H1 (cell line): ENCODE measurements around the gene MYL6B. TPM values are rescaled to one million over a fixed set of nuclear protein-coding genes. Genes with fewer than 3 reads are reported as not detected.

Experiments
- CTCF ChIA-PET: fragments of 300-600 bp; sonication (Branson Sonifier 250); formaldehyde crosslinking; loops from one replicate; lab custom pipeline; 2021; ENCODE audit not compliant: partially characterized antibody; lab: Charles Lee
- POLR2A ChIA-PET: fragments of 300-600 bp; sonication (Branson Sonifier 250); formaldehyde crosslinking; loops from one replicate; lab custom pipeline; 2021; ENCODE audit warnings: inconsistent platforms; ENCODE audit not compliant: partially characterized antibody; lab: Charles Lee
- DNase-seq, 2 experiments: peaks; one replicate each; pipeline versions ENCODE4 v3.0.0 to v3.0.0-alpha.2; 2010 to 2022; ENCODE audit warnings: low spot score in 2 of 2, low read depth in 1 of 2, mixed read lengths in 1 of 2
- FAIRE-seq: peaks from 2 replicates; lab custom pipeline; 2011; peaks lifted over from hg19 to GRCh38; lab: Jason Lieb, UNC
- H2AFZ ChIP-seq: 2 replicates; pipeline ENCODE4 v1.8.1; 2012; ENCODE audit warnings: low read length, inconsistent platforms
- H2AK5ac ChIP-seq: 2 replicates; pipeline ENCODE4 v1.6.1; 2013; ENCODE audit warnings: low read depth, low read length
- H2BK120ac ChIP-seq: replicated peaks from 2 replicates; pipeline ENCODE3; 2013; ENCODE audit warnings: low read depth, low read length, inconsistent platforms
- H2BK12ac ChIP-seq: 2 replicates; pipeline ENCODE4 v1.6.1; 2013; ENCODE audit warnings: low read depth, low read length
- H2BK15ac ChIP-seq: 2 replicates; pipeline ENCODE4 v1.6.1; 2013; ENCODE audit warnings: low read length
- H2BK20ac ChIP-seq: 2 replicates; pipeline ENCODE4 v1.6.1; 2013; ENCODE audit warnings: low read length
- H2BK5ac ChIP-seq: 2 replicates; pipeline ENCODE4 v1.6.1; 2013; ENCODE audit warnings: low read depth, low read length
- H3K14ac ChIP-seq: 2 replicates; pipeline ENCODE4 v1.6.1; 2013; ENCODE audit warnings: inconsistent platforms; ENCODE audit not compliant: insufficient read length
- H3K18ac ChIP-seq: 2 replicates; pipeline ENCODE4 v1.6.1; 2013; ENCODE audit warnings: low read length; ENCODE audit errors: extremely low read depth
- H3K23ac ChIP-seq: 2 replicates; pipeline ENCODE4 v1.6.1; 2013; ENCODE audit warnings: inconsistent platforms; ENCODE audit not compliant: insufficient read length
- H3K23me2 ChIP-seq: 2 replicates; pipeline ENCODE4 v1.6.1; 2013; ENCODE audit warnings: low read depth, low read length
- H3K27ac ChIP-seq: 2 replicates; pipeline ENCODE4 v1.6.1; 2011; ENCODE audit warnings: low read depth, low read length, inconsistent platforms
- H3K27me3 ChIP-seq, 4 experiments: replicated peaks in 1 of 4; 1 replicate in 1 of 4; 2 replicates in 3 of 4; pipeline versions ENCODE4 v1.6.1 to v1.8.1; 2011 to 2013; ENCODE audit warnings: low read length in 3 of 4, mild to moderate bottlenecking in 3 of 4, inconsistent platforms in 2 of 4, mixed read lengths in 2 of 4, moderate library complexity in 1 of 4; ENCODE audit not compliant: control insufficient read depth in 3 of 4, insufficient read depth in 3 of 4; ENCODE audit errors: extremely low read depth in 1 of 4
- H3K36me3 ChIP-seq, 4 experiments: 2 replicates each; pipeline versions ENCODE4 v1.6.1 to v1.8.1; 2011 to 2013; ENCODE audit warnings: mild to moderate bottlenecking in 4 of 4, low read length in 3 of 4, moderate library complexity in 2 of 4, control low read depth in 1 of 4, inconsistent platforms in 1 of 4; ENCODE audit not compliant: insufficient read depth in 4 of 4, control insufficient read depth in 2 of 4
- H3K4ac ChIP-seq: replicated peaks from 2 replicates; pipeline ENCODE3; 2013; ENCODE audit warnings: low read length, low read depth, mixed read lengths, inconsistent platforms; ENCODE audit not compliant: insufficient read length
- H3K4me1 ChIP-seq, 4 experiments: replicated peaks in 1 of 4; 1 replicate in 1 of 4; 2 replicates in 3 of 4; pipeline versions ENCODE4 v1.6.1 to v1.8.1; 2011 to 2013; ENCODE audit warnings: low read length in 3 of 4, inconsistent platforms in 2 of 4, mixed read lengths in 1 of 4; ENCODE audit not compliant: insufficient read depth in 4 of 4, control insufficient read depth in 3 of 4
- H3K4me2 ChIP-seq, 2 experiments: 2 replicates each; pipeline versions ENCODE4 v1.6.1 to v1.8.1; 2011 to 2013; ENCODE audit warnings: low read depth in 2 of 2, low read length in 2 of 2, control low read depth in 1 of 2, inconsistent platforms in 1 of 2, mild to moderate bottlenecking in 1 of 2; ENCODE audit not compliant: insufficient read depth in 1 of 2
- H3K4me3 ChIP-seq, 4 experiments: fragments of 200-600, 300-600 bp in 1 of 4; sonication (generic), shearing (Covaris generic), sonication (Bioruptor Twin) in 1 of 4; 2 replicates each; pipeline versions ENCODE4 v1.5.1 to v1.8.1; 2011 to 2016; ENCODE audit warnings: low read length in 4 of 4, low read depth in 3 of 4, control low read depth in 2 of 4, inconsistent platforms in 2 of 4, mild to moderate bottlenecking in 2 of 4, mixed read lengths in 1 of 4, moderate library complexity in 1 of 4; ENCODE audit not compliant: insufficient read depth in 2 of 4; ENCODE audit errors: extremely low read depth in 1 of 4
- H3K56ac ChIP-seq: replicated peaks from 2 replicates; pipeline ENCODE3; 2013; ENCODE audit warnings: low read depth, mild to moderate bottlenecking, mixed read lengths, low read length, inconsistent platforms; ENCODE audit not compliant: insufficient read length
- H3K79me1 ChIP-seq: 2 replicates; pipeline ENCODE4 v1.6.1; 2013; ENCODE audit warnings: low read depth, low read length, control low read depth
- H3K79me2 ChIP-seq, 2 experiments: 2 replicates each; pipeline versions ENCODE4 v1.6.1 to v1.8.1; 2012 to 2013; ENCODE audit warnings: low read length in 2 of 2, mild to moderate bottlenecking in 2 of 2, inconsistent platforms in 1 of 2; ENCODE audit not compliant: insufficient read depth in 2 of 2, control insufficient read depth in 1 of 2
- H3K9ac ChIP-seq, 4 experiments: replicated peaks in 1 of 4; 1 replicate in 1 of 4; 2 replicates in 3 of 4; pipeline versions ENCODE4 v1.6.1 to v1.8.1; 2011 to 2013; ENCODE audit warnings: low read depth in 3 of 4, low read length in 3 of 4, control low read depth in 2 of 4, mild to moderate bottlenecking in 2 of 4, moderate library complexity in 2 of 4, inconsistent platforms in 1 of 4; ENCODE audit errors: extremely low read depth in 1 of 4
- H3K9me3 ChIP-seq, 2 experiments: 2 replicates each; pipeline versions ENCODE4 v1.6.1 to v1.8.1; 2012 to 2013; ENCODE audit warnings: mild to moderate bottlenecking in 2 of 2, moderate library complexity in 2 of 2, control low read depth in 1 of 2, inconsistent platforms in 1 of 2, low read depth in 1 of 2, low read length in 1 of 2, mixed read lengths in 1 of 2; ENCODE audit not compliant: insufficient read depth in 2 of 2
- H4K20me1 ChIP-seq, 2 experiments: replicated peaks in 1 of 2; 2 replicates each; pipeline versions ENCODE3 to v1.8.1; 2011 to 2013; ENCODE audit warnings: inconsistent platforms in 2 of 2, low read length in 2 of 2, mild to moderate bottlenecking in 1 of 2; ENCODE audit not compliant: insufficient read depth in 2 of 2, control insufficient read depth in 1 of 2
- H4K5ac ChIP-seq: 2 replicates; pipeline ENCODE4 v1.6.1; 2013; ENCODE audit warnings: low read length, low read depth, mixed read lengths, inconsistent platforms; ENCODE audit not compliant: insufficient read length
- H4K8ac ChIP-seq: 2 replicates; pipeline ENCODE4 v1.8.0; 2013; ENCODE audit warnings: mild to moderate bottlenecking, moderate library complexity, low read length, inconsistent platforms; ENCODE audit not compliant: insufficient read depth; ENCODE audit errors: extremely low read depth
- H4K91ac ChIP-seq: replicated peaks from 2 replicates; pipeline ENCODE3; 2013; ENCODE audit warnings: low read length, mixed read lengths, inconsistent platforms; ENCODE audit not compliant: insufficient read length
- ASH2L ChIP-seq: fragments of 200-600, 300-600 bp; sonication (generic); IDR thresholded peaks from one replicate; pipeline ENCODE4 v1.7.1; 2017; ENCODE audit warnings: low read length
- CHD2 ChIP-seq: IDR thresholded peaks from 2 replicates; pipeline ENCODE4 v1.6.1; 2012; ENCODE audit warnings: low read length, improper control_type of control experiment
- CREB1 ChIP-seq: IDR thresholded peaks from 2 replicates; pipeline ENCODE4 v1.6.1; 2012; ENCODE audit warnings: inconsistent platforms
- HDAC2 ChIP-seq, 2 experiments: fragments of 300-600 bp in 1 of 2; sonication (generic) in 1 of 2; IDR thresholded peaks; 2 replicates each; pipeline ENCODE4 v1.6.1; 2011 to 2012; ENCODE audit warnings: low read depth in 2 of 2, low read length in 2 of 2, mild to moderate bottlenecking in 2 of 2, moderate library complexity in 2 of 2, borderline replicate concordance in 1 of 2, inconsistent platforms in 1 of 2
- JUND ChIP-seq: IDR thresholded peaks from 2 replicates; pipeline ENCODE4 v1.6.1; 2011; ENCODE audit warnings: mild to moderate bottlenecking, improper control_type of control experiment, low read length
- KDM4A ChIP-seq: IDR thresholded peaks from one replicate; pipeline ENCODE4 v1.7.1; 2012; ENCODE audit warnings: low read depth, mild to moderate bottlenecking, moderate library complexity, low read length, inconsistent platforms; ENCODE audit not compliant: severe bottlenecking
- MAX ChIP-seq: IDR thresholded peaks from 2 replicates; pipeline ENCODE4 v1.6.1; 2012; ENCODE audit warnings: inconsistent platforms
- PHF8 ChIP-seq: fragments of 200-600 bp; sonication (generic); conservative IDR thresholded peaks from 2 replicates; pipeline ENCODE4 v1.7.1; 2012; ENCODE audit warnings: low read depth, mild to moderate bottlenecking, inconsistent platforms, low read length, moderate library complexity
- POLR2A ChIP-seq, 2 experiments: IDR thresholded peaks; 1 replicate in 1 of 2; 2 replicates in 1 of 2; pipeline ENCODE4 v1.6.1; 2011; ENCODE audit warnings: low read depth in 2 of 2, low read length in 2 of 2, mild to moderate bottlenecking in 2 of 2; ENCODE audit errors: control extremely low read depth in 1 of 2
- SIN3A ChIP-seq, 2 experiments: IDR thresholded peaks in 1 of 2; conservative IDR thresholded peaks in 1 of 2; 2 replicates each; pipeline ENCODE4 v1.6.1; 2011 to 2012; ENCODE audit warnings: low read length in 2 of 2, improper control_type of control experiment in 1 of 2, low read depth in 1 of 2, mild to moderate bottlenecking in 1 of 2
- SP1 ChIP-seq: IDR thresholded peaks from 2 replicates; pipeline ENCODE4 v1.6.1; 2011; ENCODE audit warnings: low read depth, low read length
- YY1 ChIP-seq: IDR thresholded peaks from 2 replicates; pipeline ENCODE4 v1.6.1; 2011; ENCODE audit warnings: low read depth, mild to moderate bottlenecking, low read length
- WGBS, 2 experiments: shearing (Covaris generic) in 1 of 2; methylation state at CpG; one replicate each; pipeline versions ENCODE4 v1.1.6 to v1.1.7; 2013 to 2015; ENCODE audit warnings: low lambda C conversion rate in 2 of 2, mixed read lengths in 2 of 2, inconsistent platforms in 1 of 2, low coverage in 1 of 2, missing lambda C conversion rate in 1 of 2; ENCODE audit not compliant: insufficient replicate concordance in 2 of 2, insufficient coverage in 1 of 2, insufficient read length in 1 of 2; ENCODE audit errors: extremely low coverage in 1 of 2, missing lambda C conversion rate in 1 of 2; 5-methylcytosine and 5-hydroxymethylcytosine counted together
- polyA plus RNA-seq, 7 experiments: library from polyadenylated mRNA; depleted of rRNA in 3 of 7; stranded (reverse) in 5 of 7; unstranded in 2 of 7; fragments of >200 nt in 5 of 7; fragments of 200-250 nt in 2 of 7; gene quantifications; 1 replicate in 5 of 7; 2 replicates in 1 of 7; 4 replicates in 1 of 7; pipeline versions ENCODE4 v1.2.1 to v1.2.3, GENCODE V29; 2011 to 2013; ENCODE audit warnings: missing spikeins in 2 of 7, mixed read lengths in 2 of 7
- total RNA-seq: library from RNA; stranded (reverse); fragmentation: NEBNext Ultra II Directional; extraction: Animal tissue kit (Norgen Biotek cat#: 25700); gene quantifications from 2 replicates; pipeline ENCODE4 v1.2.1, GENCODE V29; 2021

The MYL6B gene
- total and polyA plus RNA-seq, 2 of the 8 experiments (the other 6 are each of a cell fraction or from before 2014, with no cell fraction given): 163 to 202 TPM

- Histone ChIP-seq H2BK5ac (peak overlapping the region; percentile 87), H3K79me1 (peaks cover 3% of the 10 kb centered on the region; the same call in 1 of the 2 replicates), H4K5ac (peak overlapping the region; percentile 4), H3K56ac (peak overlapping the region; percentile 27), H3K79me2 (peaks cover 14 to 31% of the 10 kb centered on the region in 2 experiments), H3K14ac (peak overlapping the region; percentile 6), H2BK15ac (no peak overlapping the region), H2BK12ac (no peak overlapping the region), H3K9me3 (no peaks in the 10 kb centered on the region), H2AFZ (no peak overlapping the region), H3K4me2 (peak overlapping the region; percentile 81 to 96), H3K23ac (no peak overlapping the region), H3K4me3 (peak overlapping the region; percentile 82 to 95 (median 90)), H2BK120ac (no peak overlapping the region), H2BK20ac (no peak overlapping the region), H3K23me2 (peaks cover 11% of the 10 kb centered on the region), H4K91ac (peak overlapping the region; percentile 62), H3K4me1 (peaks cover 2 to 8% (median 4%) of the 10 kb centered on the region in 4 experiments; a peak in 3 of 7 replicates), H2AK5ac (no peak overlapping the region), H4K20me1 (peaks cover 0 to 4% of the 10 kb centered on the region in 2 experiments), H4K8ac (peak overlapping the region; percentile 86), H3K18ac (peak overlapping the region; percentile 68; the same call in 1 of the 2 replicates), H3K36me3 (peaks cover 17 to 30% (median 24%) of the 10 kb centered on the region in 4 experiments), H3K27me3 (no peaks in the 10 kb centered on the region), H3K4ac (no peak overlapping the region), H3K27ac (peak overlapping the region; percentile 76), H3K9ac (peak overlapping the region; percentile 85 to 89 (median 86))
- peak in 1 of 2 experiments; percentile 73 for DNase-seq
- WGBS, 2 experiments: 1% methylated on average over 17 of the region's 17 CpGs; no CpG with 5 or more reads in 1 of the 2 experiments
- POLR2A ChIA-PET: interaction anchor here (1.0 to 26.3 kb wide), 14 partner anchors 11 to 448 kb away, joined by 3 to 656 read pairs (median 16); partner anchors contain the start of genes CNPY2, COQ10A, MYL6 and PA2G4
- CTCF ChIA-PET: interaction anchor here (0.5 to 6.2 kb wide), 26 partner anchors 8 to 144 kb away, joined by 3 to 111 read pairs (median 6); partner anchors contain the start of genes ANKRD52, COQ10A, ESYT1 and MYL6
- no peak for FAIRE-seq
- no peak; the same call in 1 of the 2 replicates for TF ChIP-seq PHF8
- TF ChIP-seq CHD2: no peak
- no peak for TF ChIP-seq HDAC2 (IDR thresholded peaks at IDR 0.05; ENCODE audit: borderline replicate concordance in 1 of 2, low read depth in 2 of 2, low read length in 2 of 2)
- TF ChIP-seq YY1: 0 out of 2 replicates have a peak, but pooled peaks have one; percentile 1
- TF ChIP-seq POLR2A (IDR thresholded peaks at IDR 0.05; ENCODE audit: control extremely low read depth in 1 of 2, low read depth in 2 of 2, low read length in 2 of 2): peak in 1 of 2 experiments; percentile 66; a peak in 2 of 3 replicates
- no peak for TF ChIP-seq KDM4A
- TF ChIP-seq SP1: no peak
- no peak for TF ChIP-seq MAX
- no peak for TF ChIP-seq CREB1
- no peak for TF ChIP-seq JUND
- TF ChIP-seq ASH2L: peak; percentile 36
- 0 out of 4 replicates have a peak, but pooled peaks have one; percentile 32 to 46 for TF ChIP-seq SIN3A (conservative IDR thresholded peaks at IDR 0.05 in 1 of 2, IDR thresholded peaks at IDR 0.05 in 1 of 2; ENCODE audit: low read depth in 1 of 2, low read length in 2 of 2)
Observed at GRCh38 chr12:56188778-56189098, 36.4 kb downstream of the MYL6B start.
